GM12878 (cell line): ENCODE results near the gene SBF2. TPM values are rescaled to one million over a fixed set of nuclear protein-coding genes. Genes with fewer than 3 reads are reported as not detected.

Experiments used
- ATAC-seq: fragments of 200-7000 bp; cut with Tn5 transposase; 3 replicates; pipeline ENCODE4 v1.9.1; 2020; ENCODE audit warnings: mild to moderate bottlenecking, moderate library complexity
- BruUV-seq: library from RNA; stranded (reverse); fragments of 400-500 nt; replicated peaks from 2 replicates; lab custom pipeline; 2021; lab: Mats Ljungman, UMichigan
- CTCF ChIA-PET: fragments of 300-600 bp; sonication (Branson Sonifier 250); formaldehyde crosslinking; extraction: SDS; loops from one replicate; lab custom pipeline; 2021; ENCODE audit warnings: inconsistent platforms; lab: Yijun Ruan, JAX
- POLR2A ChIA-PET: fragments of 350-600 bp; formaldehyde crosslinking; extraction: SDS; loops from one replicate; lab custom pipeline; 2021; ENCODE audit warnings: inconsistent platforms; lab: Charles Lee
- RAD21 ChIA-PET: fragments of 300-600 bp; sonication (Branson Sonifier 250); formaldehyde crosslinking; loops from one replicate; lab custom pipeline; 2023; ENCODE audit warnings: antibody characterized with exemption; ENCODE audit not compliant: unreplicated experiment; lab: Charles Lee
- SMC1A ChIA-PET: fragments of 300-600 bp; sonication (Branson Sonifier 250); formaldehyde crosslinking; loops from one replicate; lab custom pipeline; 2023; ENCODE audit not compliant: unreplicated experiment, uncharacterized antibody; lab: Charles Lee
- DNase-seq: peaks from one replicate; pipeline ENCODE4 v3.0.0-alpha.2; 2011; ENCODE audit warnings: low read depth, low spot score
- FAIRE-seq: peaks from 3 replicates; lab custom pipeline; 2011; peaks lifted over from hg19 to GRCh38; lab: Jason Lieb, UNC
- H2AFZ ChIP-seq: 2 replicates; pipeline ENCODE4 v1.6.0; 2011; ENCODE audit warnings: low read depth, low read length, control low read depth; ENCODE audit not compliant: control insufficient read depth
- H3K27ac ChIP-seq: 2 replicates; pipeline ENCODE4 v1.5.1; 2011; ENCODE audit warnings: control low read depth; ENCODE audit not compliant: control insufficient read depth, insufficient read depth
- H3K27me3 ChIP-seq, 2 experiments: replicated peaks in 1 of 2; 2 replicates each; pipeline versions ENCODE4 v1.6.0 to v1.6.1; 2011; ENCODE audit warnings: low read length in 1 of 2; ENCODE audit not compliant: control insufficient read depth in 2 of 2, insufficient read depth in 2 of 2
- H3K36me3 ChIP-seq, 2 experiments: 2 replicates each; pipeline ENCODE4 v1.5.1; 2011; ENCODE audit warnings: low read length in 1 of 2; ENCODE audit not compliant: control insufficient read depth in 2 of 2, insufficient read depth in 2 of 2
- H3K4me1 ChIP-seq: 2 replicates; pipeline ENCODE4 v1.6.1; 2011; ENCODE audit warnings: mild to moderate bottlenecking, low read length, moderate library complexity, mixed read lengths; ENCODE audit not compliant: control insufficient read depth, insufficient read depth
- H3K4me2 ChIP-seq: 2 replicates; pipeline ENCODE4 v1.6.0; 2011; ENCODE audit warnings: control low read depth; ENCODE audit not compliant: control insufficient read depth, insufficient read depth
- H3K4me3 ChIP-seq: fragments of 200-600 bp; sonication (generic); 2 replicates; pipeline ENCODE4 v1.5.1; 2016
- H3K79me2 ChIP-seq: 2 replicates; pipeline ENCODE4 v1.6.0; 2011; ENCODE audit warnings: low read length; ENCODE audit not compliant: control insufficient read depth, insufficient read depth
- H3K9ac ChIP-seq: 2 replicates; pipeline ENCODE4 v1.8.0; 2011; ENCODE audit warnings: low read length, control low read depth, mixed read lengths; ENCODE audit not compliant: control insufficient read depth, insufficient read depth
- H3K9me3 ChIP-seq: replicated peaks from 3 replicates; pipeline ENCODE4 v1.5.1; 2011; ENCODE audit warnings: mild to moderate bottlenecking, low read length; ENCODE audit not compliant: control insufficient read depth, insufficient read depth
- H4K20me1 ChIP-seq: 2 replicates; pipeline ENCODE4 v1.6.0; 2011; ENCODE audit not compliant: control insufficient read depth, insufficient read depth
- ASH2L ChIP-seq: fragments of 300-600, 200-600 bp; sonication (generic); IDR thresholded peaks from 2 replicates; pipeline ENCODE4 v1.6.1; 2017; ENCODE audit warnings: low read depth, mild to moderate bottlenecking, borderline replicate concordance
- BACH1 ChIP-seq: fragments of 450-650 bp; IDR thresholded peaks from 2 replicates; pipeline ENCODE4 v1.6.1; 2017; ENCODE audit warnings: mild to moderate bottlenecking, borderline replicate concordance
- BCL3 ChIP-seq: IDR thresholded peaks from 2 replicates; pipeline ENCODE4 v1.6.1; 2011; ENCODE audit warnings: borderline replicate concordance, low read depth, mild to moderate bottlenecking, moderate library complexity, low read length; ENCODE audit not compliant: insufficient read depth, poor library complexity, severe bottlenecking
- BRCA1 ChIP-seq: IDR thresholded peaks from 2 replicates; pipeline ENCODE4 v1.6.1; 2011; ENCODE audit warnings: low read depth, low read length, improper control_type of control experiment
- CBFB ChIP-seq: IDR thresholded peaks from 2 replicates; pipeline ENCODE4 v1.6.1; 2016; ENCODE audit warnings: antibody characterized with exemption, low read depth
- CHD2 ChIP-seq: IDR thresholded peaks from 2 replicates; pipeline ENCODE4 v1.6.1; 2011; ENCODE audit warnings: low read depth, low read length, improper control_type of control experiment, borderline replicate concordance
- CHD4 ChIP-seq: fragments of 200-600 bp; sonication (generic); IDR thresholded peaks from 2 replicates; pipeline ENCODE4 v1.6.1; 2016; ENCODE audit warnings: mild to moderate bottlenecking
- HDAC6 ChIP-seq: fragments of 200-600 bp; sonication (generic); IDR thresholded peaks from one replicate; pipeline ENCODE4 v1.8.0; 2017; ENCODE audit warnings: antibody characterized with exemption; ENCODE audit not compliant: unreplicated experiment
- MYB ChIP-seq: fragments of 150-350 bp; IDR thresholded peaks from 2 replicates; pipeline ENCODE4 v1.6.1; 2014; ENCODE audit warnings: mild to moderate bottlenecking, low read depth, low read length, borderline replicate concordance
- NBN ChIP-seq: fragments of 450-650 bp; IDR thresholded peaks from 2 replicates; pipeline ENCODE4 v1.6.1; 2016
- REST ChIP-seq: IDR thresholded peaks from 2 replicates; pipeline ENCODE4 v1.6.1; 2012; ENCODE audit warnings: mild to moderate bottlenecking, low read depth, low read length
- ZNF384 ChIP-seq: IDR thresholded peaks from 2 replicates; pipeline ENCODE4 v1.6.1; 2012; ENCODE audit warnings: low read depth, mild to moderate bottlenecking, low read length, improper control_type of control experiment, borderline replicate concordance
- WGBS: methylation state at CpG from one replicate; pipeline ENCODE4 v1.1.6; 2016; ENCODE audit warnings: low lambda C conversion rate; ENCODE audit not compliant: insufficient replicate concordance, insufficient coverage; ENCODE audit errors: missing lambda C conversion rate; 5-methylcytosine and 5-hydroxymethylcytosine counted together
- in situ Hi-C: fragments of 300-500 bp; cut with MboI; formaldehyde crosslinking; loops from 9 replicates; pipeline ENCODE4 v1.14.3; 2018; ENCODE audit warnings: mixed read lengths
- intact Hi-C: fragments of 100-400 bp; cut with micrococcal nuclease; formaldehyde crosslinking; loops from one replicate; pipeline ENCODE4 v1.14.2; 2022; ENCODE audit not compliant: unreplicated experiment
- polyA plus RNA-seq, 11 experiments: library from polyadenylated mRNA; depleted of rRNA in 4 of 11; unstranded in 6 of 11; stranded (reverse) in 5 of 11; fragments of >200 nt; fragmentation: Nextera tagmentation in 4 of 11; fragmentation: Illumina TruSeq in 1 of 11; extraction: Ambion mirVana in 4 of 11; extraction: Trizol in 1 of 11; gene quantifications; 1 replicate in 1 of 11; 2 replicates in 10 of 11; pipeline versions ENCODE4 v1.2.1 to v1.2.3, GENCODE V29; 2011 to 2016; ENCODE audit warnings: inconsistent platforms in 2 of 11, missing spikeins in 2 of 11, low read depth in 1 of 11
- total RNA-seq, 4 experiments: library from RNA; depleted of rRNA in 3 of 4; stranded (reverse); fragments of >200 nt in 3 of 4; fragmentation: Illumina TruSeq in 1 of 4; extraction: Trizol in 1 of 4; gene quantifications; 2 replicates each; pipeline versions ENCODE4 v1.2.1 to v1.2.3, GENCODE V29; 2013 to 2021
- TF ChIP-seq, protein P1 (sequence below): fragments of 450-650 bp; IDR thresholded peaks from 2 replicates; pipeline ENCODE4 v1.6.1; 2017; ENCODE audit warnings: antibody characterized with exemption, mild to moderate bottlenecking, moderate library complexity
- TF ChIP-seq, protein P2 (sequence below): fragments of 450-650 bp; IDR thresholded peaks from 2 replicates; pipeline ENCODE4 v1.6.1; 2017; ENCODE audit warnings: low read depth, mild to moderate bottlenecking, moderate library complexity

The SBF2 gene
- total and polyA plus RNA-seq, 10 of the 15 experiments (the other 5 are each of a cell fraction or from before 2014, with no cell fraction given) = 0.24 to 2.3 (median 1.1) TPM

- H3K79me2 ChIP-seq = no peaks in the 10 kb centered on the region
- CTCF ChIA-PET = interaction anchor here (1.0 to 1.1 kb wide), 2 partner anchors 9 to 73 kb away, joined by 3 read pairs; no protein-coding TSS in a partner anchor
- H3K4me3 ChIP-seq = no peak overlapping the region
- H3K27ac ChIP-seq = no peak overlapping the region
- DNase-seq = no peak
- no peak overlapping the region for H3K9ac ChIP-seq
- no peaks in the 10 kb centered on the region for H3K36me3 ChIP-seq
- POLR2A ChIA-PET = no interaction called here
- FAIRE-seq = no peak
- intact Hi-C loops (no loop called here), in situ Hi-C loops (no loop called here)
- H3K4me2 ChIP-seq = no peak overlapping the region
- 61% methylated on average over 4 of the region's 4 CpGs for WGBS
- H3K27me3 ChIP-seq = no peaks in the 10 kb centered on the region
- H3K9me3 ChIP-seq = no peaks in the 10 kb centered on the region
- no peak for ATAC-seq
- RAD21 ChIA-PET = no interaction called here
- no peaks in the 10 kb centered on the region for H4K20me1 ChIP-seq
- SMC1A ChIA-PET = no interaction called here
- H2AFZ ChIP-seq = no peak overlapping the region
- no peaks in the 10 kb centered on the region for H3K4me1 ChIP-seq
- BruUV-seq = no TSS peak
- TF ChIP-seq HDAC6 (no peak), CBFB (no peak), CHD4 (no peak), CHD2 (no peak), NBN (no peak), BRCA1 (no peak), ASH2L (no peak), BCL3 (no peak), BACH1 (no peak), ZNF384 (no peak), MYB (no peak), REST (no peak)
- TF ChIP-seq, protein P1, sequence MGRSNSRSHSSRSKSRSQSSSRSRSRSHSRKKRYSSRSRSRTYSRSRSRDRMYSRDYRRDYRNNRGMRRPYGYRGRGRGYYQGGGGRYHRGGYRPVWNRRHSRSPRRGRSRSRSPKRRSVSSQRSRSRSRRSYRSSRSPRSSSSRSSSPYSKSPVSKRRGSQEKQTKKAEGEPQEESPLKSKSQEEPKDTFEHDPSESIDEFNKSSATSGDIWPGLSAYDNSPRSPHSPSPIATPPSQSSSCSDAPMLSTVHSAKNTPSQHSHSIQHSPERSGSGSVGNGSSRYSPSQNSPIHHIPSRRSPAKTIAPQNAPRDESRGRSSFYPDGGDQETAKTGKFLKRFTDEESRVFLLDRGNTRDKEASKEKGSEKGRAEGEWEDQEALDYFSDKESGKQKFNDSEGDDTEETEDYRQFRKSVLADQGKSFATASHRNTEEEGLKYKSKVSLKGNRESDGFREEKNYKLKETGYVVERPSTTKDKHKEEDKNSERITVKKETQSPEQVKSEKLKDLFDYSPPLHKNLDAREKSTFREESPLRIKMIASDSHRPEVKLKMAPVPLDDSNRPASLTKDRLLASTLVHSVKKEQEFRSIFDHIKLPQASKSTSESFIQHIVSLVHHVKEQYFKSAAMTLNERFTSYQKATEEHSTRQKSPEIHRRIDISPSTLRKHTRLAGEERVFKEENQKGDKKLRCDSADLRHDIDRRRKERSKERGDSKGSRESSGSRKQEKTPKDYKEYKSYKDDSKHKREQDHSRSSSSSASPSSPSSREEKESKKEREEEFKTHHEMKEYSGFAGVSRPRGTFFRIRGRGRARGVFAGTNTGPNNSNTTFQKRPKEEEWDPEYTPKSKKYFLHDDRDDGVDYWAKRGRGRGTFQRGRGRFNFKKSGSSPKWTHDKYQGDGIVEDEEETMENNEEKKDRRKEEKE = no peak
- TF ChIP-seq, protein P2, sequence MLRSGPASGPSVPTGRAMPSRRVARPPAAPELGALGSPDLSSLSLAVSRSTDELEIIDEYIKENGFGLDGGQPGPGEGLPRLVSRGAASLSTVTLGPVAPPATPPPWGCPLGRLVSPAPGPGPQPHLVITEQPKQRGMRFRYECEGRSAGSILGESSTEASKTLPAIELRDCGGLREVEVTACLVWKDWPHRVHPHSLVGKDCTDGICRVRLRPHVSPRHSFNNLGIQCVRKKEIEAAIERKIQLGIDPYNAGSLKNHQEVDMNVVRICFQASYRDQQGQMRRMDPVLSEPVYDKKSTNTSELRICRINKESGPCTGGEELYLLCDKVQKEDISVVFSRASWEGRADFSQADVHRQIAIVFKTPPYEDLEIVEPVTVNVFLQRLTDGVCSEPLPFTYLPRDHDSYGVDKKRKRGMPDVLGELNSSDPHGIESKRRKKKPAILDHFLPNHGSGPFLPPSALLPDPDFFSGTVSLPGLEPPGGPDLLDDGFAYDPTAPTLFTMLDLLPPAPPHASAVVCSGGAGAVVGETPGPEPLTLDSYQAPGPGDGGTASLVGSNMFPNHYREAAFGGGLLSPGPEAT = no peak
Measured at GRCh38 chr11:9851366-9851765, 442.7 kb downstream of the SBF2 start.
